K562 (cell line): ENCODE measurements around the gene CPEB1. TPM values are rescaled to one million over a fixed set of nuclear protein-coding genes. Genes with fewer than 3 reads are reported as not detected.

Source experiments
- ATAC-seq: fragments of 200-7000 bp; cut with Tn5 transposase; 3 replicates; pipeline ENCODE4 v1.9.1; 2020; ENCODE audit warnings: moderate library complexity
- BruUV-seq: library from RNA; stranded (reverse); fragments of 400-500 nt; replicated peaks from 2 replicates; lab custom pipeline; 2021; lab: Mats Ljungman, UMichigan
- CTCF ChIA-PET: fragments of 300-600 bp; formaldehyde crosslinking; extraction: SDS; loops from one replicate; lab custom pipeline; 2021; ENCODE audit warnings: low intra/inter-chr PET ratio; lab: Yijun Ruan, JAX
- POLR2A ChIA-PET: fragments of 300-600, 350-650 bp; sonication (Branson Sonifier 250); formaldehyde crosslinking; extraction: SDS; loops from one replicate; lab custom pipeline; 2021; ENCODE audit warnings: antibody characterized with exemption, inconsistent platforms; lab: Yijun Ruan, JAX
- DNase-seq, 4 experiments: peaks; one replicate each; pipeline versions ENCODE4 v3.0.0 to v3.0.0-alpha.2; 2011 to 2018; ENCODE audit warnings: low spot score in 3 of 4, mixed read lengths in 3 of 4; ENCODE audit errors: extremely low read depth in 1 of 4
- FAIRE-seq: peaks from 2 replicates; lab custom pipeline; 2011; peaks lifted over from hg19 to GRCh38; lab: Jason Lieb, UNC
- H2AFZ ChIP-seq: 2 replicates; pipeline ENCODE4 v1.6.0; 2011; ENCODE audit warnings: low read depth, low read length, control low read depth, inconsistent platforms
- H3K27ac ChIP-seq: fragments of 200-600 bp; 3 replicates; pipeline ENCODE4 v1.8.0; 2011; ENCODE audit warnings: low read depth, mild to moderate bottlenecking, control low read depth, inconsistent platforms, low read length, moderate library complexity, mixed read lengths; ENCODE audit errors: extremely low read depth
- H3K27me3 ChIP-seq, 2 experiments: fragments of 300-600 bp in 1 of 2; 2 replicates in 1 of 2; 3 replicates in 1 of 2; pipeline versions ENCODE4 v1.6.0 to v1.8.0; 2011; ENCODE audit warnings: inconsistent platforms in 2 of 2, low read length in 2 of 2, mild to moderate bottlenecking in 1 of 2, mixed read lengths in 1 of 2, moderate library complexity in 1 of 2; ENCODE audit not compliant: control insufficient read depth in 2 of 2, insufficient read depth in 2 of 2
- H3K36me3 ChIP-seq: fragments of 300-600 bp; 3 replicates; pipeline ENCODE4 v1.8.0; 2011; ENCODE audit warnings: mild to moderate bottlenecking, low read length, inconsistent platforms; ENCODE audit not compliant: control insufficient read depth, insufficient read depth
- H3K4me1 ChIP-seq, 2 experiments: fragments of 200-600 bp in 1 of 2; replicated peaks in 1 of 2; 2 replicates in 1 of 2; 3 replicates in 1 of 2; pipeline versions ENCODE4 v1.5.1 to v1.8.0; 2011; ENCODE audit warnings: inconsistent platforms in 2 of 2, low read length in 2 of 2, mild to moderate bottlenecking in 1 of 2, mixed read lengths in 1 of 2, moderate library complexity in 1 of 2; ENCODE audit not compliant: control insufficient read depth in 2 of 2, insufficient read depth in 2 of 2
- H3K4me2 ChIP-seq: 2 replicates; pipeline ENCODE4 v1.6.1; 2011; ENCODE audit warnings: low read length, control low read depth, inconsistent platforms, mixed read lengths; ENCODE audit not compliant: insufficient read depth
- H3K4me3 ChIP-seq: fragments of 200-600 bp; sonication (generic), shearing (Covaris generic); 2 replicates; pipeline ENCODE4 v1.5.1; 2016; ENCODE audit warnings: control low read depth, inconsistent platforms
- H3K79me2 ChIP-seq: fragments of 200-600 bp; 3 replicates; pipeline ENCODE4 v1.8.0; 2011; ENCODE audit warnings: low read length, inconsistent platforms; ENCODE audit not compliant: control insufficient read depth, insufficient read depth
- H3K9ac ChIP-seq, 2 experiments: 2 replicates each; pipeline versions ENCODE4 v1.6.0 to v1.6.1; 2011; ENCODE audit warnings: low read depth in 2 of 2, low read length in 2 of 2, control low read depth in 1 of 2, inconsistent platforms in 1 of 2, mild to moderate bottlenecking in 1 of 2, mixed read lengths in 1 of 2; ENCODE audit not compliant: insufficient read depth in 1 of 2
- H3K9me1 ChIP-seq: one replicate; pipeline ENCODE4 v1.6.0; 2011; ENCODE audit warnings: inconsistent platforms, mild to moderate bottlenecking, low read length, moderate library complexity; ENCODE audit not compliant: control insufficient read depth, insufficient read depth
- H3K9me3 ChIP-seq: replicated peaks from 2 replicates; pipeline ENCODE4 v1.5.1; 2011; ENCODE audit warnings: low read depth, low read length, inconsistent platforms; ENCODE audit not compliant: control insufficient read depth, insufficient read depth
- H4K20me1 ChIP-seq: replicated peaks from 2 replicates; pipeline ENCODE4 v1.6.1; 2011; ENCODE audit warnings: low read length, inconsistent platforms, mixed read lengths; ENCODE audit not compliant: control insufficient read depth, insufficient read depth
- BRCA1 ChIP-seq, 2 experiments: fragments of 450-650 bp in 1 of 2; sonication (generic) in 1 of 2; formaldehyde crosslinking in 1 of 2; IDR thresholded peaks; 2 replicates each; pipeline versions ENCODE4 v1.5.0 to v1.6.1; 2017 to 2020; ENCODE audit warnings: mild to moderate bottlenecking in 1 of 2, missing genetic modification reagents in 1 of 2
- CHD1 ChIP-seq: fragments of 200-600 bp; sonication (generic); IDR thresholded peaks from one replicate; pipeline ENCODE4 v1.6.1; 2012; ENCODE audit warnings: mild to moderate bottlenecking, moderate library complexity, low read length, inconsistent platforms
- ESRRA ChIP-seq: fragments of 450-650 bp; IDR thresholded peaks from 2 replicates; pipeline ENCODE4 v1.6.1; 2014; ENCODE audit warnings: low read depth, mild to moderate bottlenecking, moderate library complexity, borderline replicate concordance
- FOSL1 ChIP-seq: fragments of 200-800 bp; sonication (Bioruptor generic); conservative IDR thresholded peaks from 2 replicates; pipeline ENCODE4 v1.6.1; 2016; ENCODE audit warnings: missing genetic modification characterization, missing compliant biosample characterization
- JUND ChIP-seq, 2 experiments: IDR thresholded peaks; 2 replicates in 1 of 2; 3 replicates in 1 of 2; pipeline ENCODE4 v1.6.1; 2011; ENCODE audit warnings: borderline replicate concordance in 2 of 2, low read depth in 2 of 2, low read length in 2 of 2, improper control_type of control experiment in 1 of 2, missing biosample characterization in 1 of 2, missing genetic modification characterization in 1 of 2, missing genetic modification reagents in 1 of 2
- KDM5B ChIP-seq: fragments of 200-600 bp; sonication (generic); IDR thresholded peaks from 2 replicates; pipeline ENCODE4 v1.6.1; 2012; ENCODE audit warnings: low read depth, mild to moderate bottlenecking, moderate library complexity, low read length, control low read depth, inconsistent platforms; ENCODE audit not compliant: insufficient replicate concordance
- MAFG ChIP-seq: fragments of 450-650 bp; conservative IDR thresholded peaks from 2 replicates; pipeline ENCODE4 v1.6.1; 2016; ENCODE audit warnings: missing genetic modification characterization, missing compliant biosample characterization
- TAF15 ChIP-seq: fragments of 200-400 bp; formaldehyde crosslinking; IDR thresholded peaks from 2 replicates; pipeline ENCODE4 v1.6.1; 2017; ENCODE audit warnings: mild to moderate bottlenecking, low read depth, low read length, moderate library complexity
- TAF7 ChIP-seq: fragments of 450-650 bp; IDR thresholded peaks from 2 replicates; pipeline ENCODE4 v1.6.1; 2016; ENCODE audit warnings: missing genetic modification characterization, missing compliant biosample characterization
- ZBED1 ChIP-seq: IDR thresholded peaks from 2 replicates; pipeline ENCODE4 v1.6.1; 2014
- ZNF512 ChIP-seq: IDR thresholded peaks from 2 replicates; pipeline ENCODE4 v1.6.1; 2016; ENCODE audit warnings: missing genetic modification characterization, missing compliant biosample characterization
- WGBS: fragments of 100-300 bp; shearing (Covaris generic); methylation state at CpG from one replicate; pipeline ENCODE4 v1.1.6; 2016; ENCODE audit warnings: low coverage, mixed read lengths; ENCODE audit not compliant: insufficient coverage; ENCODE audit errors: missing lambda C conversion rate; 5-methylcytosine and 5-hydroxymethylcytosine counted together
- in situ Hi-C: fragments of 300-500 bp; cut with MboI; formaldehyde crosslinking; loops from 4 replicates; pipeline ENCODE4 v1.15.0; 2018; ENCODE audit warnings: inconsistent platforms, mixed read lengths
- intact Hi-C: fragments of 100-400 bp; cut with micrococcal nuclease; formaldehyde crosslinking; loops from 2 replicates; pipeline ENCODE4 v1.14.2; 2022
- polyA plus RNA-seq, 8 experiments: library from polyadenylated mRNA; depleted of rRNA in 4 of 8; stranded (reverse) in 5 of 8; unstranded in 3 of 8; fragments of >200 nt; fragmentation: Nextera tagmentation in 2 of 8; fragmentation: Illumina TruSeq in 1 of 8; extraction: Ambion mirVana in 2 of 8; extraction: Trizol in 1 of 8; gene quantifications; 2 replicates each; pipeline versions ENCODE4 v1.2.1 to v1.2.3, GENCODE V29; 2011 to 2014; ENCODE audit warnings: inconsistent platforms in 1 of 8, missing spikeins in 1 of 8
- total RNA-seq, 7 experiments: library from RNA; depleted of rRNA in 6 of 7; stranded (reverse); fragments of >200 nt in 6 of 7; fragmentation: Illumina TruSeq in 2 of 7; extraction: Trizol in 2 of 7; gene quantifications; 2 replicates each; pipeline versions ENCODE4 v1.2.1 to v1.2.3, GENCODE V29; 2011 to 2021; ENCODE audit warnings: low replicate concordance in 1 of 7
- TF ChIP-seq, protein P1 (sequence below): fragments of 200-800 bp; sonication (Bioruptor generic); IDR thresholded peaks from 2 replicates; pipeline ENCODE4 v1.6.1; 2017; ENCODE audit warnings: missing genetic modification characterization, missing compliant biosample characterization
- TF ChIP-seq, protein P2 (sequence below): fragments of 450-650 bp; IDR thresholded peaks from 2 replicates; pipeline ENCODE4 v1.6.1; 2016; ENCODE audit warnings: antibody characterized with exemption

The CPEB1 gene
- total and polyA plus RNA-seq, 9 of the 15 experiments (the other 6 are each of a cell fraction or from before 2014, with no cell fraction given) = 2.2 to 13.4 (median 9.7) TPM

DNA sequence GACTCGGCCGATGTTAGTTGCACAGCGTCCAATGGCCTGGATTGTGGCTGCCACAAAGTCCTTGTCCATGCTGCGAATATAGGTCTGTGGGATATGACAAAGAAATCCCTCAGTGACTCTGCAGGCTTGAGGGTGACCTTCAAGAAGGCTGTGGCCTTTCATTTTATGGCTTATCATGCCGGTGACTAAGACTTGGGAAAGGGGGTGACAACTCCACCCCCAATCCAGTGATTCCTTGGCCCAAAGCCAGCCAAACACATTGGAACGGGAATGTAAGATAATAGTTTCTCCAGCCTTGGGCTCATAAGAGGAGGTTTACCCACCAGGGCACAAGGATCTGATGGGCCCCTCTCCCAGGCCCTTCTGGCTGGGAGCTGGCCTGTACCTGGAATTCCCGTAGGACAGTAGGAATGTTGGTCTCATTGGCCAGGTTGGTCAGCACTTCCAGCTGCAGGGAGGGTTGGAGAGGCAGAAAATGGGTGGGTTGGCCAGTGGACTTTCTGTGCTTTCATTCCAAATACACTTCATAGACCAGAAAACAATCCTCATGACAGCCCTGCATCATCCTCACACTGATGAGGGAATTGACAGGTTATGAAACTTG, 30.7 kb upstream of the CPEB1 start (continued):
- TF ChIP-seq, protein P1, sequence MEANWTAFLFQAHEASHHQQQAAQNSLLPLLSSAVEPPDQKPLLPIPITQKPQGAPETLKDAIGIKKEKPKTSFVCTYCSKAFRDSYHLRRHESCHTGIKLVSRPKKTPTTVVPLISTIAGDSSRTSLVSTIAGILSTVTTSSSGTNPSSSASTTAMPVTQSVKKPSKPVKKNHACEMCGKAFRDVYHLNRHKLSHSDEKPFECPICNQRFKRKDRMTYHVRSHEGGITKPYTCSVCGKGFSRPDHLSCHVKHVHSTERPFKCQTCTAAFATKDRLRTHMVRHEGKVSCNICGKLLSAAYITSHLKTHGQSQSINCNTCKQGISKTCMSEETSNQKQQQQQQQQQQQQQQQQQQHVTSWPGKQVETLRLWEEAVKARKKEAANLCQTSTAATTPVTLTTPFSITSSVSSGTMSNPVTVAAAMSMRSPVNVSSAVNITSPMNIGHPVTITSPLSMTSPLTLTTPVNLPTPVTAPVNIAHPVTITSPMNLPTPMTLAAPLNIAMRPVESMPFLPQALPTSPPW (CRISPR knock-in tag) = peak; percentile 48
- 0 out of 2 replicates have a peak, but pooled peaks have one; percentile 25 for TF ChIP-seq MAFG (tag)
- TF ChIP-seq ESRRA = peak; percentile 95
- peak; percentile 92 for TF ChIP-seq FOSL1 (tag)
- TF ChIP-seq TAF7 = no peak
- peak; percentile 82 for TF ChIP-seq JUND (IDR thresholded peaks at IDR 0.05; ENCODE audit: borderline replicate concordance, low read depth, low read length)
- peak; percentile 86; the same call in 2 of the 3 replicates for TF ChIP-seq JUND (tag; IDR thresholded peaks at IDR 0.05; ENCODE audit: borderline replicate concordance, low read depth, low read length)
- TF ChIP-seq, all 486 proteins: peak for 13

GRCh38 chr15:82674873-82675272, 27.7 kb upstream of the CPEB1 start:
- no TSS peak for BruUV-seq
- in situ Hi-C loops = no loop called here
- Histone ChIP-seq H3K4me2 (no peak overlapping the region), H4K20me1 (no peaks in the 10 kb centered on the region), H3K79me2 (no peaks in the 10 kb centered on the region), H3K27me3 (peaks cover 0 to 16% of the 10 kb centered on the region in 2 experiments; a peak in 1 of 5 replicates), H3K9me1 (no peaks in the 10 kb centered on the region), H3K9ac (no peak overlapping the region), H3K9me3 (no peaks in the 10 kb centered on the region), H3K27ac (no peak overlapping the region), H2AFZ (no peak overlapping the region), H3K4me1 (peaks cover 5 to 8% of the 10 kb centered on the region in 2 experiments; a peak in 4 of 5 replicates), H3K4me3 (no peak overlapping the region), H3K36me3 (no peaks in the 10 kb centered on the region)
- DNase-seq (no peak), ATAC-seq (no peak), FAIRE-seq (no peak)
- 0% methylated on average over 2 of the region's 2 CpGs for WGBS
- intact Hi-C loops = no loop called here
- ChIA-PET CTCF (no interaction called here), POLR2A (no interaction called here)
- TF ChIP-seq ZBED1 = no peak
- TF ChIP-seq, protein P2, sequence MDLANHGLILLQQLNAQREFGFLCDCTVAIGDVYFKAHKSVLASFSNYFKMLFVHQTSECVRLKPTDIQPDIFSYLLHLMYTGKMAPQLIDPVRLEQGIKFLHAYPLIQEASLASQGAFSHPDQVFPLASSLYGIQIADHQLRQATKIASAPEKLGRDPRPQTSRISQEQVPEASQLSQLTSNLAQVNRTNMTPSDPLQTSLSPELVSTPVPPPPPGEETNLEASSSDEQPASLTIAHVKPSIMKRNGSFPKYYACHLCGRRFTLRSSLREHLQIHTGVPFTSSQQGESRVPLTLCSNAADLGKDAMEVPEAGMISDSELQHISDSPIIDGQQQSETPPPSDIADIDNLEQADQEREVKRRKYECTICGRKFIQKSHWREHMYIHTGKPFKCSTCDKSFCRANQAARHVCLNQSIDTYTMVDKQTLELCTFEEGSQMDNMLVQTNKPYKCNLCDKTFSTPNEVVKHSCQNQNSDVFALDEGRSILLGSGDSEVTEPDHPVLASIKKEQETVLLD = no peak
- TF ChIP-seq KDM5B = no peak
- TF ChIP-seq ZNF512 (tag) = no peak
- no peak for TF ChIP-seq BRCA1 (IDR thresholded peaks at IDR 0.05)
- no peak for TF ChIP-seq BRCA1 (CRISPR knock-in tag; IDR thresholded peaks at IDR 0.05)
- TF ChIP-seq CHD1 = no peak
- no peak for TF ChIP-seq TAF15
